Loucy (cell line): Measurements from ENCODE around the gene C19orf85.
A peak's percentile ranks its signal among the peaks of the same experiment; 100 is the strongest.

ENCODE experiments used
- H2AFZ ChIP-seq: fragments of 200-600 bp; sonication (generic); 2 replicates; pipeline ENCODE4 v1.6.0; 2016; ENCODE audit warnings: antibody characterized with exemption, mild to moderate bottlenecking, low read length, moderate library complexity
- H3F3A ChIP-seq: fragments of 200-600 bp; 2 replicates; pipeline ENCODE4 v1.6.0; 2016; ENCODE audit warnings: antibody characterized with exemption, low read depth, mild to moderate bottlenecking
- H3K27me3 ChIP-seq: fragments of 200-600 bp; sonication (generic); 2 replicates; pipeline ENCODE4 v1.6.1; 2014; ENCODE audit warnings: low read length, mild to moderate bottlenecking; ENCODE audit not compliant: insufficient read depth, poor library complexity, severe bottlenecking
- H3K36me3 ChIP-seq: fragments of 200-600 bp; sonication (generic); 2 replicates; pipeline ENCODE4 v1.6.1; 2016; ENCODE audit warnings: low read length; ENCODE audit not compliant: insufficient read depth
- H3K4me1 ChIP-seq: fragments of 200-600 bp; sonication (generic); 2 replicates; pipeline ENCODE4 v1.5.1; 2014; ENCODE audit warnings: low read length, mild to moderate bottlenecking; ENCODE audit not compliant: insufficient read depth, poor library complexity, severe bottlenecking
- H3K4me2 ChIP-seq: fragments of 200-600 bp; sonication (generic); 2 replicates; pipeline ENCODE4 v1.6.0; 2014; ENCODE audit warnings: antibody characterized with exemption, low read length, low read depth, mild to moderate bottlenecking; ENCODE audit not compliant: poor library complexity, severe bottlenecking
- H3K4me3 ChIP-seq: fragments of 200-600 bp; sonication (generic); 2 replicates; pipeline ENCODE4 v1.5.1; 2014; ENCODE audit warnings: low read length, mild to moderate bottlenecking, mixed read lengths; ENCODE audit not compliant: poor library complexity, severe bottlenecking
- H3K79me2 ChIP-seq: fragments of 200-600 bp; sonication (generic); 2 replicates; pipeline ENCODE4 v1.6.1; 2014; ENCODE audit warnings: low read length; ENCODE audit not compliant: insufficient read depth
- H3K9ac ChIP-seq: fragments of 200-600 bp; sonication (generic); 2 replicates; pipeline ENCODE4 v1.6.0; 2014; ENCODE audit warnings: mild to moderate bottlenecking, low read depth, low read length, moderate library complexity; ENCODE audit not compliant: poor library complexity, severe bottlenecking
- H3K9me2 ChIP-seq: fragments of 200-600 bp; sonication (generic); replicated peaks from 2 replicates; pipeline ENCODE4 v1.6.1; 2016; ENCODE audit warnings: low read depth, low read length, mixed read lengths
- H3K9me3 ChIP-seq: fragments of 200-600 bp; sonication (generic); 2 replicates; pipeline ENCODE4 v1.6.1; 2014; ENCODE audit warnings: mild to moderate bottlenecking, antibody characterized with exemption, low read length, low read depth; ENCODE audit not compliant: insufficient read depth
- H4K20me1 ChIP-seq: fragments of 200-600 bp; sonication (generic); 2 replicates; pipeline ENCODE4 v1.6.0; 2014; ENCODE audit warnings: antibody characterized with exemption, low read length, mild to moderate bottlenecking; ENCODE audit not compliant: insufficient read depth, poor library complexity, severe bottlenecking
- EZH2phosphoT487 ChIP-seq: fragments of 200-600 bp; IDR thresholded peaks from 2 replicates; pipeline ENCODE4 v1.6.1; 2018; ENCODE audit warnings: antibody characterized with exemption, mild to moderate bottlenecking, moderate library complexity, borderline replicate concordance
- TF ChIP-seq, protein P1 (sequence below): fragments of 200-600 bp; sonication (generic); conservative IDR thresholded peaks from 2 replicates; pipeline ENCODE4 v1.5.1; 2014; ENCODE audit warnings: mild to moderate bottlenecking, antibody characterized with exemption, low read length

C19orf85 gene

DNA sequence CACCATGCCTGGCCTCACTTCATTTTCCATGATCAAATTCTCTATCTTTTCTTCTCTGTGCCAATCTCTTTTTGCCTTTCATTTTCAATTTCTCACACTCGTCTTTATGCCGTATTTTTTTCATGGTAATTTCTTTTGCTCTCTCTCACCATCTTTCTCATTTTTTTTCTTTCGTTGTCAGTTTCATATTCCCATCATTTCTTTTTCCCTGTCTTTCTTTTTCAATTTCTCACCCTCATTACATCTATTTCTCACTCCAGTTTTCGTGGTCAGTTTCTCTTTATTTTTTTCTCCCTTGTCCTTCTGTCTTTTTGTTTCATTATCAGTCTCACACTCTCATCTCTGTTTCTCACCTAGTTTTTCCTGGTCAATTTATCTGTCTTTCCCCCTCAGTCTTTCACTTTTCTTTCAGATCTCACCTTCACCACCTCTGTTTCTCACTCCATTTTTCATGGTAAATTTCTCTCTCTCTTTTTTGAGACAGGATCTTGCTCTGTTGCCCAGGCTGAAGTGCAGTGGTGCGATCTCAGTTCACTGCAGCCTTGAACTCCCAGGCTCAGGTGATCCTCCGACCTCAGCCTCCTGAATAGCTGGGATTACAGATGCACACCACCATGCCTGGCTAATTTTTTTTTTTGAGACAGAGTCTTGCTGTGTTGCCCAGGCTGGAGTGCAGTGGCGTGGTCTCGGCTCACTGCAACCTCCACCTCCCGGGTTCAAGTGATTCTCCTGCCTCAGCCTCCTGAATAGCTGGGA is 37.8 kb upstream of the C19orf85 start:
- Histone ChIP-seq H3K4me2 (peak overlapping the region; percentile 57), H3K9me2 (no peaks in the 10 kb centered on the region), H4K20me1 (no peaks in the 10 kb centered on the region), H3K27me3 (no peaks in the 10 kb centered on the region), H3K4me3 (peak overlapping the region; percentile 20), H3K79me2 (peaks cover 25% of the 10 kb centered on the region), H3F3A (no peaks in the 10 kb centered on the region), H3K9ac (peak overlapping the region; percentile 20), H3K4me1 (peaks cover 25% of the 10 kb centered on the region), H3K36me3 (no peaks in the 10 kb centered on the region), H2AFZ (no peak overlapping the region), H3K9me3 (no peaks in the 10 kb centered on the region)
- no peak for TF ChIP-seq EZH2phosphoT487
- TF ChIP-seq, protein P1, sequence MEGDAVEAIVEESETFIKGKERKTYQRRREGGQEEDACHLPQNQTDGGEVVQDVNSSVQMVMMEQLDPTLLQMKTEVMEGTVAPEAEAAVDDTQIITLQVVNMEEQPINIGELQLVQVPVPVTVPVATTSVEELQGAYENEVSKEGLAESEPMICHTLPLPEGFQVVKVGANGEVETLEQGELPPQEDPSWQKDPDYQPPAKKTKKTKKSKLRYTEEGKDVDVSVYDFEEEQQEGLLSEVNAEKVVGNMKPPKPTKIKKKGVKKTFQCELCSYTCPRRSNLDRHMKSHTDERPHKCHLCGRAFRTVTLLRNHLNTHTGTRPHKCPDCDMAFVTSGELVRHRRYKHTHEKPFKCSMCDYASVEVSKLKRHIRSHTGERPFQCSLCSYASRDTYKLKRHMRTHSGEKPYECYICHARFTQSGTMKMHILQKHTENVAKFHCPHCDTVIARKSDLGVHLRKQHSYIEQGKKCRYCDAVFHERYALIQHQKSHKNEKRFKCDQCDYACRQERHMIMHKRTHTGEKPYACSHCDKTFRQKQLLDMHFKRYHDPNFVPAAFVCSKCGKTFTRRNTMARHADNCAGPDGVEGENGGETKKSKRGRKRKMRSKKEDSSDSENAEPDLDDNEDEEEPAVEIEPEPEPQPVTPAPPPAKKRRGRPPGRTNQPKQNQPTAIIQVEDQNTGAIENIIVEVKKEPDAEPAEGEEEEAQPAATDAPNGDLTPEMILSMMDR = no peak

DNA sequence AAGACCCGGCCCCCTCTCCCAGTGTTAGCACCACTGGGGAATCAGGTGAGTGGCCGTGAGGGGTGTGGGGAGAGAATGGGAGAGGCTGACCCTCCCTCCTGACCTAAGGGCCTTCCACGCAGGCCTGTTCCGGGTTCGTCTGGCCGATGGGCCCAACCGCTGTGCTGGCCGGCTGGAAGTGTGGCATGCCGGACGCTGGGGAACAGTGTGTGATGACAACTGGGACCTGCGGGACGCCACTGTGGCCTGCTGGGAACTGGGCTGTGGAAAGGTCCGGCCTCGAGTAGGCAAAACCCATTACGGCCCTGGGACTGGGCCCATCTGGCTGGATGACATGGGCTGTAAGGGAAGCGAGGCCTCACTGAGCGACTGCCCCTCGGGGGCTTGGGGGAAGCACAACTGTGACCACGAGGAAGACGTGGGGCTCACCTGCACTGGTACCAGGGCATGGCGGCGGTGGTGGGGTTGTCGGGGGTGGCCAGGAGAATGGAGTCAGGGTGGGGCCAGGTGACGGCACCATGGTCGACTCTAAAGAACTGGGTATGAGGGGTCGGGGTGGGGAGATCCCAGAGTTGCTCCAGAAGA is 35.9 kb upstream of the C19orf85 start:
- TF ChIP-seq EZH2phosphoT487 = no peak
- TF ChIP-seq, protein P1 = no peak
- Histone ChIP-seq H2AFZ (no peak overlapping the region), H3K36me3 (no peaks in the 10 kb centered on the region), H3K9ac (no peak overlapping the region), H3K4me1 (peaks cover 25% of the 10 kb centered on the region), H3K4me2 (peak overlapping the region; percentile 57), H3K4me3 (no peak overlapping the region), H3K9me2 (no peaks in the 10 kb centered on the region), H3K79me2 (peaks cover 25% of the 10 kb centered on the region), H4K20me1 (no peaks in the 10 kb centered on the region), H3K9me3 (no peaks in the 10 kb centered on the region), H3F3A (no peaks in the 10 kb centered on the region), H3K27me3 (no peaks in the 10 kb centered on the region)

DNA sequence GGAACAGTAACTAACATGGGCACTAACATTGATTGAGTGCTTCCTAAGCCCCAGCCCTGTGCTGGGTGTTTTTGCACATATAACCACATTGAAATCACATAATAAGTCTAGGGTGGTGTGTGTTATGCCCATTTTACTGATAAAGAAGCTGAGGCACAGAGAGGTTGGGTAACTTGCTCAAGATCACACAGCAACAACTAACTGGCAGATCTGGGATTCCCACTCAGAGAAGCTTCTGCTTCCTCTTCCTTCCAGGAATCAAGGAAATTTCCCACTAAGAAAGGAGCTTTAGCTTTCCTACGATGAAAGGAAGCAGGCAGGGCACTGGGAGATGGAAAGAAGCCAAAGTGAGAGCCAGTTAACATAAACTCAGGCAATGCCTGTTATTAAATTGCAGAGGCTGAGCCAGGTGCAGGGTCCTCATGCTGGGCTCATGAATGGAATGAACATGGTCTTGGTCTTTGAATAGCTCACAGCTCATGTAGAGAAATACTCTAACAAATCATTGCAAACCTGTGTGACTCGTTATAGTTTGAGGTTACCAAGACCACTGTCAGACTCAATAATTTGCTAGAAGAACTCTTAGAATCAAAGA is 33.8 kb upstream of the C19orf85 start:
- Histone ChIP-seq H3K9me3 (no peaks in the 10 kb centered on the region), H3K9me2 (no peaks in the 10 kb centered on the region), H2AFZ (no peak overlapping the region), H3K27me3 (no peaks in the 10 kb centered on the region), H3K9ac (no peak overlapping the region), H3K4me2 (no peak overlapping the region), H3K79me2 (peaks cover 24% of the 10 kb centered on the region), H3K4me3 (no peak overlapping the region), H3K4me1 (peaks cover 22% of the 10 kb centered on the region), H4K20me1 (no peaks in the 10 kb centered on the region), H3F3A (no peaks in the 10 kb centered on the region), H3K36me3 (no peaks in the 10 kb centered on the region)
- TF ChIP-seq, protein P1 = no peak
- TF ChIP-seq EZH2phosphoT487 = no peak
